Limb (tissue), 2 donors: Measurements from ENCODE around the gene ZNF614.
"Not testable (repeated sequence)": the region's sequence is repeated elsewhere in the genome, so short reads cannot be mapped to it uniquely, and the experiment has no call there.

ENCODE experiments used
- DNase-seq, 2 donors: peaks; one replicate each; pipeline ENCODE4 v3.0.0-alpha.2; 2016; ENCODE audit errors: extremely low spot score in 2 of 2

Gene ZNF614

GRCh38 chr19:52028027-52028779, at the start of gene ZNF614:
ZNF614 (minus strand) TSS chr19:52028379; CDS start chr19:52025745, 2,634 bp downstream.
- peak; percentile 92 to 94 for DNase-seq

GRCh38 chr19:52070496-52070895, 42.3 kb upstream of the ZNF614 start:
- DNase-seq: no peak

GRCh38 chr19:52069653-52070052, 41.5 kb upstream of the ZNF614 start:
- no peak for DNase-seq

- DNase-seq: no peak
Measured at GRCh38 chr19:52066258-52066863, 38.2 kb upstream of the ZNF614 start.

- DNase-seq: no peak
Measured at GRCh38 chr19:52065399-52065798, 37.2 kb upstream of the ZNF614 start.

- DNase-seq: not testable (repeated sequence)
Measured at GRCh38 chr19:52056480-52056879, 28.3 kb upstream of the ZNF614 start.

- not testable (repeated sequence) for DNase-seq
Measured at GRCh38 chr19:52051736-52052135, 23.6 kb upstream of the ZNF614 start.

- peak; percentile 92 to 96 for DNase-seq
Measured at GRCh38 chr19:52048555-52049501, 20.6 kb upstream of the ZNF614 start, which contains the start of gene ZNF432. ZNF432 (minus strand) TSS chr19:52048838; CDS start chr19:52046868, 1,970 bp downstream.

- DNase-seq: no peak
Measured at GRCh38 chr19:52039169-52039568, 11.0 kb upstream of the ZNF614 start.

- no peak for DNase-seq
Measured at GRCh38 chr19:52034051-52034728, 6.0 kb upstream of the ZNF614 start.

GRCh38 chr19:52028780-52029123, 573 bp upstream of the ZNF614 start:
- DNase-seq: no peak

- not testable (repeated sequence) for DNase-seq
Measured at GRCh38 chr19:52026255-52026990, 1.8 kb downstream of the ZNF614 start.

- DNase-seq: not testable (repeated sequence)
Measured at GRCh38 chr19:52024478-52024877, 3.7 kb downstream of the ZNF614 start.

GRCh38 chr19:52022193-52022592, 6.0 kb downstream of the ZNF614 start:
- no peak for DNase-seq

GRCh38 chr19:52020506-52020905, 7.7 kb downstream of the ZNF614 start:
- no peak for DNase-seq

GRCh38 chr19:52010674-52011073, 17.5 kb downstream of the ZNF614 start:
- DNase-seq: no peak

- DNase-seq: peak; percentile 86 to 94
Measured at GRCh38 chr19:52007806-52008557, 20.2 kb downstream of the ZNF614 start, which contains the start of gene ZNF615. ZNF615 (minus strand) TSS chr19:52008211; CDS start chr19:52003711, 4,500 bp downstream.

GRCh38 chr19:52007451-52007805, 20.8 kb downstream of the ZNF614 start:
- peak; percentile 4 to 44 for DNase-seq

- no peak for DNase-seq
Measured at GRCh38 chr19:51994048-51994644, 34.0 kb downstream of the ZNF614 start.
